Activated naive CD8-positive, alpha-beta T cell treated with anti-CD3 and anti-CD28 coated beads, Interleukin-2, amount 10 ng/mL, durations not matched to agents 7 days and 5 days (primary cell): ENCODE measurements around the gene PAGE1. TPM values are rescaled to one million over a fixed set of nuclear protein-coding genes. Genes with fewer than 3 reads are reported as not detected.
"Not testable (repeated sequence)": the region's sequence is repeated elsewhere in the genome, so short reads cannot be mapped to it uniquely, and the experiment has no call there.

ENCODE experiments used
- ATAC-seq: fragments of 150-1000 bp; cut with Tn5 transposase; one replicate; pipeline ENCODE4 v1.10.0; 2021; ENCODE audit warnings: low read depth, moderate library complexity
- POLR2A ChIA-PET: fragments of 350-600 bp; sonication (Branson Sonifier 250); formaldehyde crosslinking; loops from one replicate; lab custom pipeline; 2021; ENCODE audit warnings: antibody characterized with exemption; lab: Charles Lee
- DNase-seq: peaks from one replicate; pipeline ENCODE4 v3.0.0; 2021
- H3K27ac Mint-ChIP-seq: one replicate; pipeline ENCODE4 v1.8.0; 2022; ENCODE audit warnings: mild to moderate bottlenecking, mixed read lengths
- H3K27me3 Mint-ChIP-seq: one replicate; pipeline ENCODE4 v1.8.0; 2022; ENCODE audit warnings: mild to moderate bottlenecking, moderate library complexity, mixed read lengths
- H3K36me3 Mint-ChIP-seq: one replicate; pipeline ENCODE4 v1.8.0; 2021; ENCODE audit warnings: mild to moderate bottlenecking, mixed read lengths
- H3K4me1 Mint-ChIP-seq: one replicate; pipeline ENCODE4 v1.8.0; 2021; ENCODE audit warnings: mixed read lengths
- H3K4me3 Mint-ChIP-seq: one replicate; pipeline ENCODE4 v1.8.0; 2022; ENCODE audit warnings: mild to moderate bottlenecking, moderate library complexity, mixed read lengths
- H3K9me3 Mint-ChIP-seq: one replicate; pipeline ENCODE4 v1.8.0; 2021; ENCODE audit warnings: mixed read lengths
- total RNA-seq, 2 experiments: library from RNA; stranded (reverse); gene quantifications; one replicate each; pipeline ENCODE4 v1.2.3, GENCODE V29; 2021

Gene PAGE1
- total RNA-seq: not detected

DNA sequence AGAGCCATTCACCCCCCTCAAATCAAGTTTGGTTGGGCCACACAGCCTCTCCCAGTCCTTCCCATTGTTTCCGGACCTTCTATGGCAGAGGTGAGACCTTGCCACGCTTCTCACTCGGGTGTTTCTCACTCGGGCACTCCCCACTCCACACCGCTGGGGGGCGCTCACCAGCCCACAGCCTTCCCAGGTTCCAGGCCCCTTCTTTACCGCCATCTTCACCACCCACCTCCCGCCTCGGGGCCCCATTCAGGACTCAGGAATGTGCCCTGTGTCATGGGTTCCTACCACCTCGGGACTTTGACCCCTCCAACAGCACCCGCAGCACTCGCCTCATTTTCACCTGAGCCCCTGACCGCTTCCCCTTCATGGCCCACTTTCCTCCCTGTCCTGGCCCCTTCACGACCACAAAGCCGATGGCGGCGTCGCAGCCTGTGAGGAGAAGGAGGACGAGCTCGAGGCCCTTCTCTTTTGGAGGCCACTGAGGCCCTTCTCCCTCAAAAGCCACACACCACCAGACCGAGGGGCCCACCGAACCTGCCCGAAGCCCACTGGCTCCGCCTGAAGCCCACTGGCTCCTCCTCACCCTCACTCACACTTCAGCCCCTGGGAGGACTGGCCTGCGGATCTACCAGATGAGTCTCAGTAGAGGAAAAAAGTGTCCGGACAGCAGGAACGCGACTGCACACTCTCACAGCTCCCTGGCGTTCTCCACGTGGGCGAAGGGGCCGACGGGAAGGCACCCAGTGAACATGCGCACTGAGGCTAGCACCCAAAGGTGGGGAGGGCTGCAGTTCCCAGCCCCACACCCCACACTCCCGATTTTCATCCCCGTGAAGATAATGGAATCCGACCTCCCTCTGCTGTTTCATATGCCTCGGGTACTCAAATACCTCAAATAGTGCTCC lies at the start of gene PAGE1:
TSS of gene PAGE1 (minus strand) at position 709 of the 905 bp plus-strand sequence. CDS start 1,214 bp downstream, outside the sequence.
- Mint-ChIP-seq H3K4me3 (no peak within 1 kb of the TSS), H3K36me3 (no peaks in the 10 kb centered on the region), H3K9me3 (no peaks in the 10 kb centered on the region), H3K27me3 (no peaks in the 10 kb centered on the region), H3K27ac (no peak within 1 kb of the TSS), H3K4me1 (no peaks in the 10 kb centered on the region)
- POLR2A ChIA-PET: no interaction called here
- DNase-seq (no peak), ATAC-seq (no peak)

GRCh38 chrX:49741501-49741900 lies 45.7 kb upstream of the PAGE1 start:
- H3K4me3 Mint-ChIP-seq, H3K4me1 Mint-ChIP-seq, H3K9me3 Mint-ChIP-seq, DNase-seq, H3K36me3 Mint-ChIP-seq, POLR2A ChIA-PET, H3K27ac Mint-ChIP-seq, ATAC-seq: not testable (repeated sequence)
- H3K27me3 Mint-ChIP-seq: peaks cover 12% of the 10 kb centered on the region

DNA sequence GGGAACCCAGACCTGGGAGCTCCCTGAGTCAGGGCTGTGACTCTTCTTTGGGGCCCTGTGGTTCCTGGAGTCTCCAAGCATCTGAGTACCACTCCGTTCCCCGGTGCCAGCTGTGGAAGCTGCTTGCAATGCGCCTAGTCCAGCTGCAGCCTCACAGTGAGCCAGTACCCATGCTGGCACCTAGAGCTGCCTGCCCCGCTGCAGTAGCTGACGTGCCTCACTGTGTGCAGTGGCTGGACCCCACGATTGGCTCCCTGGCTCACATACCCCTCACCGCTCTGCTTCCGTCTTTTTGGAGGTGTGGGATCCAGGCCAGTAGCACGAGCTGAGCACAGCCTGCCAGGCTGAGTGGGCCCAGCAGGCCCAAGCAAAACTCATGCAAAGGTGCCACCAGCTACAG lies 32.1 kb upstream of the PAGE1 start:
- ATAC-seq: no peak
- Mint-ChIP-seq H3K27ac (no peak overlapping the region), H3K4me3 (no peak overlapping the region)

GRCh38 chrX:49726966-49727365 lies 31.2 kb upstream of the PAGE1 start:
- no peak for ATAC-seq
- no peaks in the 10 kb centered on the region for H3K27me3 Mint-ChIP-seq
- no peak overlapping the region for H3K27ac Mint-ChIP-seq
- POLR2A ChIA-PET: no interaction called here
- H3K9me3 Mint-ChIP-seq: no peaks in the 10 kb centered on the region
- H3K4me1 Mint-ChIP-seq: no peaks in the 10 kb centered on the region
- H3K36me3 Mint-ChIP-seq: no peaks in the 10 kb centered on the region
- DNase-seq: no peak
- no peak overlapping the region for H3K4me3 Mint-ChIP-seq

More for the DNA sequence above, 32.1 kb upstream of the PAGE1 start:
- Mint-ChIP-seq H3K36me3 (no peaks in the 10 kb centered on the region), H3K27me3 (no peaks in the 10 kb centered on the region), H3K4me1 (no peaks in the 10 kb centered on the region), H3K9me3 (no peaks in the 10 kb centered on the region)
- no peak for DNase-seq
- POLR2A ChIA-PET: no interaction called here

GRCh38 chrX:49725923-49726904 lies 30.4 kb upstream of the PAGE1 start:
- Mint-ChIP-seq H3K9me3 (no peaks in the 10 kb centered on the region), H3K4me1 (no peaks in the 10 kb centered on the region), H3K27me3 (no peaks in the 10 kb centered on the region), H3K36me3 (no peaks in the 10 kb centered on the region), H3K4me3 (no peak overlapping the region), H3K27ac (no peak overlapping the region)
- no peak for ATAC-seq
- DNase-seq: no peak
- POLR2A ChIA-PET: no interaction called here

DNA sequence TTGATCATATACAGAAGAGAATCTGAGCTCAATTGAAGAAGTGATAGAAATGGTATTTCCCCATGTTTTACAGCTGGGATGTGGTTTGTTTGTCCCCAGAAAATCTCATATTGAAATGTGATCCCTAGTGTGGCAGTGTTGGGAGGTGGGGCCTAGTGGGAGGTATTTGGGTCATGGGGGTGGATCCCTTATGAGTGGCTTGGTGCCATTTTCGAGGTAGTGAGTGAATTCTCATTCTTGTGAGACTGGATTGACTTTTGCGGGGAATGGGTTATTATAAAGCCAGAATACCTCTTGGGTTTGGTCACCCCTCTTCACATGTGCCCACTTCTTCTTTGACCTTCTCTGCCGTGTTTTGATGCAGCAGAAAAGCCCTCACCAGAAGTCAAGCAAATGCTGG lies 29.6 kb upstream of the PAGE1 start:
- Mint-ChIP-seq H3K27me3 (no peaks in the 10 kb centered on the region), H3K4me3 (no peak overlapping the region), H3K27ac (no peak overlapping the region), H3K4me1 (no peaks in the 10 kb centered on the region), H3K9me3 (no peaks in the 10 kb centered on the region), H3K36me3 (no peaks in the 10 kb centered on the region)
- ATAC-seq (no peak), DNase-seq (no peak)
- POLR2A ChIA-PET: no interaction called here

GRCh38 chrX:49720106-49720505 lies 24.3 kb upstream of the PAGE1 start:
- ATAC-seq, H3K36me3 Mint-ChIP-seq, H3K9me3 Mint-ChIP-seq, H3K27me3 Mint-ChIP-seq, H3K4me1 Mint-ChIP-seq, H3K4me3 Mint-ChIP-seq, POLR2A ChIA-PET, H3K27ac Mint-ChIP-seq, DNase-seq: not testable (repeated sequence)

DNA sequence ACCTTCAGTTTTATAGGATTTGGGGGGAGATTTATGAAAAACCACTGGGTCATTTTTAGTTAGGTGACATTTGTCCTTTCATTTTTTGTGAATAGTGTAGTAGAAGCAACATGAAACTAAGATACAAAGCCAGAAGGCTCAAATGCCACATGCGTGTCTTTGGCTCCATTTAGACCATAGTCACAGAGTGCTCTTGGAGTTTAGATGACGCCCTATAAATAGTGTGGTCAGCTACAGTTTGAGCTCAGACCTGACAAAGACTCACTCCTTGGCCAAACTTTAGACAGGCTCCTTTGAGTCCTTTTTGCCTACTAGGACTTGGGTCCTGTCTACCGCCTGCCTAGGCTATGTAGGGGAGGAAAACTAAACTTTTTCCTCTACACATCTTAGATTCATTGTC lies 16.8 kb upstream of the PAGE1 start:
- H3K4me1 Mint-ChIP-seq: no peaks in the 10 kb centered on the region
- H3K27ac Mint-ChIP-seq: no peak overlapping the region
- DNase-seq (no peak), ATAC-seq (no peak)
- H3K27me3 Mint-ChIP-seq: peaks cover 11% of the 10 kb centered on the region
- H3K4me3 Mint-ChIP-seq: no peak overlapping the region
- POLR2A ChIA-PET: no interaction called here
- H3K9me3 Mint-ChIP-seq: no peaks in the 10 kb centered on the region
- no peaks in the 10 kb centered on the region for H3K36me3 Mint-ChIP-seq

GRCh38 chrX:49710744-49711319 lies 15.0 kb upstream of the PAGE1 start:
- no peak for ATAC-seq
- POLR2A ChIA-PET: no interaction called here
- Mint-ChIP-seq H3K27me3 (peaks cover 14% of the 10 kb centered on the region), H3K4me3 (no peak overlapping the region), H3K36me3 (no peaks in the 10 kb centered on the region), H3K9me3 (no peaks in the 10 kb centered on the region), H3K27ac (no peak overlapping the region), H3K4me1 (no peaks in the 10 kb centered on the region)
- no peak for DNase-seq

- Mint-ChIP-seq H3K27me3 (peaks cover 7% of the 10 kb centered on the region), H3K4me3 (no peak overlapping the region), H3K9me3 (no peaks in the 10 kb centered on the region), H3K4me1 (no peaks in the 10 kb centered on the region), H3K27ac (no peak overlapping the region), H3K36me3 (no peaks in the 10 kb centered on the region)
- POLR2A ChIA-PET: no interaction called here
- ATAC-seq (no peak), DNase-seq (no peak)
Observed at GRCh38 chrX:49704691-49705404, 9.1 kb upstream of the PAGE1 start.

GRCh38 chrX:49701933-49702332 lies 6.1 kb upstream of the PAGE1 start:
- Mint-ChIP-seq H3K27ac (no peak overlapping the region), H3K4me1 (no peaks in the 10 kb centered on the region), H3K27me3 (peaks cover 4% of the 10 kb centered on the region), H3K4me3 (no peak overlapping the region), H3K9me3 (no peaks in the 10 kb centered on the region), H3K36me3 (no peaks in the 10 kb centered on the region)
- DNase-seq (no peak), ATAC-seq (no peak)
- POLR2A ChIA-PET: no interaction called here

- Mint-ChIP-seq H3K4me3 (no peak overlapping the region), H3K9me3 (no peaks in the 10 kb centered on the region), H3K4me1 (no peaks in the 10 kb centered on the region), H3K27me3 (peaks cover 4% of the 10 kb centered on the region), H3K27ac (no peak overlapping the region), H3K36me3 (no peaks in the 10 kb centered on the region)
- ATAC-seq (no peak), DNase-seq (no peak)
- POLR2A ChIA-PET: no interaction called here
Observed at GRCh38 chrX:49701323-49701722, 5.5 kb upstream of the PAGE1 start.
